Astrocyte (in vitro differentiated cells and primary cell): ENCODE data around the gene P2RX4. TPM values are rescaled to one million over a fixed set of nuclear protein-coding genes. Genes with fewer than 3 reads are reported as not detected.
"Not testable (repeated sequence)": the region's sequence is repeated elsewhere in the genome, so short reads cannot be mapped to it uniquely, and the experiment has no call there.

ENCODE experiments used
- DNase-seq: peaks from one replicate; pipeline ENCODE4 v3.0.0-alpha.2; 2010; ENCODE audit warnings: low read depth
- FAIRE-seq: peaks from 2 replicates; lab custom pipeline; 2011; peaks lifted over from hg19 to GRCh38; lab: Jason Lieb, UNC
- H2AFZ ChIP-seq: 2 replicates; pipeline ENCODE4 v1.6.0; 2012; ENCODE audit warnings: low read depth, low read length, inconsistent platforms
- H3K27ac ChIP-seq: 2 replicates; pipeline ENCODE4 v1.5.1; 2011; ENCODE audit warnings: low read depth, low read length, inconsistent platforms
- H3K27me3 ChIP-seq: 2 replicates; pipeline ENCODE4 v1.6.0; 2011; ENCODE audit warnings: low read length, inconsistent platforms; ENCODE audit not compliant: insufficient read depth
- H3K36me3 ChIP-seq: 2 replicates; pipeline ENCODE4 v1.5.1; 2011; ENCODE audit warnings: low read length, inconsistent platforms; ENCODE audit not compliant: insufficient read depth
- H3K4me1 ChIP-seq: 2 replicates; pipeline ENCODE4 v1.5.1; 2011; ENCODE audit warnings: low read length, inconsistent platforms; ENCODE audit not compliant: insufficient read depth
- H3K4me2 ChIP-seq: 2 replicates; pipeline ENCODE4 v1.6.0; 2012; ENCODE audit warnings: low read length, inconsistent platforms
- H3K4me3 ChIP-seq: 2 replicates; pipeline ENCODE4 v1.5.1; 2011; ENCODE audit warnings: low read depth, mild to moderate bottlenecking, low read length, inconsistent platforms; ENCODE audit not compliant: insufficient read depth
- H3K79me2 ChIP-seq: 2 replicates; pipeline ENCODE4 v1.6.0; 2012; ENCODE audit warnings: mild to moderate bottlenecking, low read length, inconsistent platforms; ENCODE audit not compliant: insufficient read depth
- H3K9ac ChIP-seq: 2 replicates; pipeline ENCODE4 v1.6.0; 2012; ENCODE audit warnings: mild to moderate bottlenecking, low read length, inconsistent platforms
- H3K9me3 ChIP-seq: 2 replicates; pipeline ENCODE4 v1.5.1; 2012; ENCODE audit warnings: low read depth, mild to moderate bottlenecking, low read length, inconsistent platforms; ENCODE audit not compliant: insufficient read depth
- H4K20me1 ChIP-seq: 2 replicates; pipeline ENCODE4 v1.6.0; 2012; ENCODE audit warnings: low read length, inconsistent platforms; ENCODE audit not compliant: insufficient read depth
- H3K27ac Mint-ChIP-seq: one replicate; pipeline ENCODE4 v1.8.0; 2021; ENCODE audit warnings: mild to moderate bottlenecking, mixed read lengths; ENCODE audit not compliant: unreplicated experiment
- H3K27me3 Mint-ChIP-seq: one replicate; pipeline ENCODE4 v1.8.0; 2021; ENCODE audit warnings: low read depth, mixed read lengths; ENCODE audit not compliant: unreplicated experiment
- H3K36me3 Mint-ChIP-seq: one replicate; pipeline ENCODE4 v1.8.0; 2021; ENCODE audit warnings: low read depth, mixed read lengths; ENCODE audit not compliant: unreplicated experiment
- H3K4me1 Mint-ChIP-seq: one replicate; pipeline ENCODE4 v1.8.0; 2021; ENCODE audit warnings: low read depth, mixed read lengths; ENCODE audit not compliant: unreplicated experiment
- H3K4me3 Mint-ChIP-seq: one replicate; pipeline ENCODE4 v1.8.0; 2021; ENCODE audit warnings: mild to moderate bottlenecking, moderate library complexity, mixed read lengths; ENCODE audit not compliant: unreplicated experiment
- H3K9me3 Mint-ChIP-seq: one replicate; pipeline ENCODE4 v1.8.0; 2021; ENCODE audit warnings: mild to moderate bottlenecking, mixed read lengths; ENCODE audit not compliant: unreplicated experiment
- CTCF ChIP-seq: IDR thresholded peaks from 2 replicates; pipeline ENCODE4 v1.5.1; 2011; ENCODE audit warnings: low read depth, mild to moderate bottlenecking, inconsistent platforms, low read length, moderate library complexity; ENCODE audit not compliant: insufficient read depth
- EZH2 ChIP-seq: IDR thresholded peaks from 2 replicates; pipeline ENCODE4 v1.6.1; 2012; ENCODE audit warnings: mild to moderate bottlenecking, low read length, inconsistent platforms; ENCODE audit not compliant: insufficient read depth
- total RNA-seq: library from RNA; stranded (reverse); gene quantifications from 2 replicates; pipeline ENCODE4 v1.2.1, GENCODE V29; 2021

P2RX4 gene
- total RNA-seq, 1 donor from 2014 or later: 13.9 TPM

- peaks cover 36% of the 10 kb centered on the region for H4K20me1 ChIP-seq
- Mint-ChIP-seq H3K27me3 (no peaks in the 10 kb centered on the region), H3K4me1 (no peaks in the 10 kb centered on the region), H3K36me3 (peaks cover 7% of the 10 kb centered on the region), H3K4me3 (no peak overlapping the region), H3K9me3 (no peaks in the 10 kb centered on the region), H3K27ac (no peak overlapping the region)
- FAIRE-seq (no peak), DNase-seq (no peak)
- no peaks in the 10 kb centered on the region for H3K36me3 ChIP-seq
- H3K27ac ChIP-seq: peak overlapping the region; percentile 15
- H3K9ac ChIP-seq: no peak overlapping the region
- no peak overlapping the region for H3K4me3 ChIP-seq
- TF ChIP-seq EZH2: no peak
- no peak for TF ChIP-seq CTCF
- peak overlapping the region; percentile 62 for H3K4me2 ChIP-seq
- H3K9me3 ChIP-seq: no peaks in the 10 kb centered on the region
- H3K27me3 ChIP-seq: no peaks in the 10 kb centered on the region
- H3K4me1 ChIP-seq: peaks cover 20% of the 10 kb centered on the region
- no peaks in the 10 kb centered on the region for H3K79me2 ChIP-seq
- no peak overlapping the region for H2AFZ ChIP-seq
Observed at GRCh38 chr12:121278169-121279070, 68.5 kb downstream of the P2RX4 start.

- peaks cover 20% of the 10 kb centered on the region for H3K4me1 ChIP-seq
- peaks cover 39% of the 10 kb centered on the region for H4K20me1 ChIP-seq
- TF ChIP-seq EZH2 (no peak), CTCF (no peak)
- no peaks in the 10 kb centered on the region for H3K27me3 ChIP-seq
- peaks cover 7% of the 10 kb centered on the region for H3K36me3 Mint-ChIP-seq
- H3K9ac ChIP-seq: peak overlapping the region; percentile 48
- no peak overlapping the region for H3K4me3 ChIP-seq
- H3K27me3 Mint-ChIP-seq: no peaks in the 10 kb centered on the region
- FAIRE-seq (no peak), DNase-seq (peak; percentile 36)
- no peaks in the 10 kb centered on the region for H3K4me1 Mint-ChIP-seq
- H3K9me3 Mint-ChIP-seq: no peaks in the 10 kb centered on the region
- H3K36me3 ChIP-seq: peaks cover under 1% of the 10 kb centered on the region
- peak overlapping the region; percentile 6 for H2AFZ ChIP-seq
- no peak overlapping the region for H3K27ac Mint-ChIP-seq
- H3K79me2 ChIP-seq: no peaks in the 10 kb centered on the region
- no peak overlapping the region for H3K4me3 Mint-ChIP-seq
- peak overlapping the region; percentile 62 for H3K4me2 ChIP-seq
- no peaks in the 10 kb centered on the region for H3K9me3 ChIP-seq
- H3K27ac ChIP-seq: peak overlapping the region; percentile 15
Observed at GRCh38 chr12:121279071-121279375, 69.1 kb downstream of the P2RX4 start.

GRCh38 chr12:121279507-121279915 is 69.6 kb downstream of the P2RX4 start:
- Histone ChIP-seq H4K20me1 (peaks cover 42% of the 10 kb centered on the region), H2AFZ (no peak overlapping the region), H3K4me3 (no peak overlapping the region), H3K27me3 (no peaks in the 10 kb centered on the region), H3K79me2 (no peaks in the 10 kb centered on the region), H3K4me2 (peak overlapping the region; percentile 62), H3K27ac (no peak overlapping the region), H3K9me3 (no peaks in the 10 kb centered on the region), H3K9ac (peak overlapping the region; percentile 48), H3K4me1 (peaks cover 20% of the 10 kb centered on the region), H3K36me3 (peaks cover 2% of the 10 kb centered on the region)
- no peaks in the 10 kb centered on the region for H3K4me1 Mint-ChIP-seq
- H3K27ac Mint-ChIP-seq: no peak overlapping the region
- no peak overlapping the region for H3K4me3 Mint-ChIP-seq
- H3K27me3 Mint-ChIP-seq: no peaks in the 10 kb centered on the region
- FAIRE-seq (no peak), DNase-seq (no peak)
- H3K9me3 Mint-ChIP-seq: no peaks in the 10 kb centered on the region
- H3K36me3 Mint-ChIP-seq: peaks cover 7% of the 10 kb centered on the region
- TF ChIP-seq EZH2 (no peak), CTCF (no peak)

DNA sequence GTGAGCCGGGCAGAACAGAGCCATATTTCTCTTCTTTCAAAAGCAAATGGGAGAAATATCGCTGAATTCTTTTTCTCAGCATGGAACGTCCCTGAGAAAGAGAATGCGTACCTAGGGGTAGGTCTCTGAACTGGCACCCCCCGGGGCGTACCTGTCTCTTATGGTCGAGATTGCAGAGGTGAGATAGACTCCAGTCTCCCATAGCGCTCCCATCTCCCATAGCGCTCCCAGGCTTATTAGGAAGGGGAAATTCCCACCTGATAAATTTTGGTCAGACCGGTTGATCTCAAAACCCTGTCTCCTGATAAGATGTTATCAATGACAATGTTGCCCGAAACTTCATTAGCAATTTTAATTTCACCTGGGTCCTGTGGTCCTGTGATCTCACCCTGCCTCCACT is 70.6 kb downstream of the P2RX4 start:
- not testable (repeated sequence) for FAIRE-seq, H3K4me2 ChIP-seq, DNase-seq

More for the DNA sequence above, 70.6 kb downstream of the P2RX4 start:
- H3K27me3 Mint-ChIP-seq, H3K27me3 ChIP-seq, H3K9me3 Mint-ChIP-seq, H2AFZ ChIP-seq, H3K4me3 Mint-ChIP-seq, H3K9ac ChIP-seq, H3K9me3 ChIP-seq, H3K27ac ChIP-seq, H3K4me1 Mint-ChIP-seq, H3K79me2 ChIP-seq, H3K36me3 Mint-ChIP-seq, H3K36me3 ChIP-seq, H3K4me3 ChIP-seq, H3K27ac Mint-ChIP-seq: not testable (repeated sequence)
- H3K4me1 ChIP-seq: peaks cover 20% of the 10 kb centered on the region
- peaks cover 47% of the 10 kb centered on the region for H4K20me1 ChIP-seq
